Measurements from ENCODE around the gene RIF1.
"Not testable (repeated sequence)": the region's sequence is repeated elsewhere in the genome, so short reads cannot be mapped to it uniquely, and the experiment has no call there.

The RIF1 gene

DNA sequence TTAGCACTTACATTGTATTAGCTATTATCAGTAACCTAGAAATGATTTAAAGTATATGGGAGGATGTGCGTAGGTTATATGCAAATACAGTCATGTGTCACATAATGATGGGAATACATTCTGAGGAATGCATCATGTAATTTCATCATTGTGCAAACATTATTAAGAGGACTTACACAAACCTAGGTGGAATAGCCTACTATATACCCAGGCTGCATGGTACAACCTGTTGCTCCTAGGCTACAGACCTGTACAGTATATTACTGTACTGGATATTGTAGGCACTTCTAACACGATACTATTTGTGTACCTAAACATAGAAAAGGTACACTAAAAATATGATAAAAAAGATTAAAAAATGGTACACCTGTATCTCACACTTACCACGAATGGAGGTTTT, 7.9 kb downstream of the RIF1 start:
- DNase-seq (ENCODE audit: low read depth), result no peak

DNA sequence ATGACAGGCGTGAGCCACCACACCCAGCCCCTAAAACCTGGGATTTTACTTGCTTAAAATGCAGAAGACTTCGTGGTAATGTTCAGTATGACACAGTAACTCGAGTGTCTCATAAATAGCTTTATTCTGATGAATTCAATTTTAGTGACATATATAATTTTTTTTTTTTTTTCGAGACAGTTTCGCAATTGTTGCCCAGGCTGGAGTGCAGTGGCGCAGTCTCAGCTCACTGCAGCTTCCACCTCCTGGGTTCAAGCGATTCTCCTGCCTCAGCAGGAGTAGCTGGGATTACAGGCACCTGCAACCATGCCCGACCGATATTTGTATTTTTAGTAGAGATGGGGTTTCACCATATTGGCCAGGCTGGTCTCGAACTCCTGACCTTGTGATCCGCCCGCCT, 12.0 kb downstream of the RIF1 start:
- not testable (repeated sequence) for DNase-seq (ENCODE audit: low read depth)

DNA sequence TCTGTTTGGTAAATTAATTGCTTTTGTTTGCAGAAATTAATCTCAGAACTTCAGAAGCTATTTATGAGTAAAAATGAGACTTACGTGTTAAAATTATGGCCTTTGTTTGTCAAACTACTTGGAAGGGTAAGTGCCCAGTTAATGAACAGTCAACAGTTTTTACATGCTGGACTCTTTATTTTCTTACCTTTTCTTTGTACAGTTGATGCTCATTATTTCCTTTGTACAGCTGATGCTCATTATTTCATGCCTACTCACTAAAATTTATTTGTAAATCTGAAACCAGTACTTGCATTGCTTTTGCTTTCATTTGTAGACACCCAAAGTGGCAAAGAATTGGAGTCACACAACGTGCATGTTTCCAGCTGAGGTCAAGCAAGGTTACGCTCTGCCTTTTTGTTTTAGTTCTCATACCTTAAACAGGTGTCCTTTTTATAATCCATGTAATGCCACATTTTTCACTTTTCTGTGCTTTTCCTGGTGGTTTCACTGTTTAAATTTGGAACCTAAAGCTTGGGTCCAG, 13.3 kb downstream of the RIF1 start:
- DNase-seq (ENCODE audit: low read depth), result no peak

DNA sequence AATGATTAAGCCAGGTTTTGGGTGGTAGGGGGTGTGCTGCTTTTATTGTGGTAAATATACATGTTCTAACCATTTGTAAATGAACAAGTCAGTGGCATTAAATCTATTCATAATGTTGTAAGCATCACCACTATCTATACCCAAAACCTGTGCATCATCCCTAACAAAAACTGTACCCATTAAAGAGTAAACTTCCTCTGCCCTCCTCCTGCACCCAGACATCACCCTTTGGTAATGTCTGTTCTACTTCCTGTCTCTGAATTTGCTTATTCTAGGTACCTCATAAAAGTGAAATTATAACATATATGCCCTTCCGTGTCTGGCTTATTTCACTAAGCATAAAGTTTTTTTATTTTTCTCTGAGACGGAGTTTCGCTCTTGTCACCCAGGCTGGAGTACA, 14.1 kb downstream of the RIF1 start:
- DNase-seq (ENCODE audit: low read depth), result no peak

DNA sequence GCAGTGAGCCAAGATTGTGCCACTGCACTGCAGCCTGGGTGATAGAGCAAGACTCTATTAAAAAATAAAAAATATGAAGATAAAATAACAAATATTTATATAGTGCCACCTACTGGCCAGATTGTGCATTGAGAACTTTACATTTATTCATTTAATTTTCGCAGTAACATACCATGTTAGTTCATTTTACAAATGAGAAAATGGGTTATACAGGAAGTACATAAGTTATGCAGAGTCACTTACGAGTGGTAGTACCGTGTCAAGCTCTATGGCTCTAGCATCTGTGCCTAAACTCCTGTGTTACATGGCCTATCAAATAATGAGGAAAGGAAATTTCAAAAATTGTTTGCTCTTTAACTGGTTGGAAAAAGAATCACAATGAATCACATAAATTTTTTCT, 27.9 kb downstream of the RIF1 start:
- no peak for DNase-seq (ENCODE audit: low read depth)

DNA sequence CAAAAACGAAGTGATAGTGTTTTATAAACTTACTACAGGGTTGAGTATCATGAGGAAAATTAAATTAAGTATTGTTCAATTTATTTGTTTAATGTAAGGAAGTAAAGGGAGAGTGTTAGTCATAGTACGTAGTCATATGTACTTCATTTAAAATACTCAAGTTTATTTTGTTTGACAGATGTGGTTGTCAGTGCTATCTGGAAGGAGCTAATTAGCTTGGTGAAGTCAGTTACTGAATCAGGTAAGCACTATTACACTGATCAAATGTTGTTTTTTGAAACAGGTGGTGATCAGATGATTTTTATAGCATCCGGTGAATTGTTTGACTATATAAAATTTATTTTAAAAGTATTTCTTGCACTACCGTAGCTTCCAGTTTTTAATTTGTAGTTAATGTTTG, 28.8 kb downstream of the RIF1 start:
- DNase-seq (ENCODE audit: low read depth), result no peak

DNA sequence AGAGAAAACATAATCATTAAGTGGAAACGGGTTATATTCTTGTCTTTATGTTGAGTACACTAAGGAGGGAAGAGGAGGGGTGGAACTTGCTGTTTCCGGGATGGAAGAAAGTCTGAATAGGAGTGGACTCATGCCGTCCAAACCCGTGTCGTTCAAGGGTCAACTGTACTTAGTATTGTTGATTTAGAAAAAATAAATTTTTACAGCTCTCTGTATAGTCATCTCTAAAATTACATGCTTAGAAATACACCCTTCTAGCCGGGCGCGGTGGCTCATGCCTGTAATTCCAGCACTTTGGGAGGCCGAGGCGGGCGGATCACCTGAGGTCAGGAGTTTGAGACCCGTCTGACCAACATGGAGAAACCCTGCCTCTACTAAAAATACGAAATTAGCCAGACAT, 29.4 kb downstream of the RIF1 start:
- DNase-seq (ENCODE audit: low read depth), result no peak

DNA sequence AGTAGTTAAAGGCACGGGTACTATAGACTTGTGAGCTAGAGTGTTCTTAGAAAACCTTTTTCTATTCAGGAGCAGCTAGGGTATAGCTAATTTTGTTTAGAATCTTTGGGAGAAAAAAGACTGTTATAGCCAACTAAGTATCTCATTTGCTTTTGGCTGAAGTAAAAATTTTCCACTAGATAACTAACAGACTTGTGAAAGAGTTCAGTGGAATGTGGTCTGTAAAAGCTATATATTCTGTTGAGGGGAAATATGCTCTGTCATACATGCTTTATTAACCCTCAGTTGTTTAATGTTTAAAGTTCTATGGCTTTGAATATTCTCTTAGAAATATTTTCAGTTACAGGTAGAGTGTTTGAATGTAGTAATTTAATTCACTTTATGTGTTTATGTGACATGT, 49.7 kb downstream of the RIF1 start:
- DNase-seq (ENCODE audit: low read depth), result no peak

DNA sequence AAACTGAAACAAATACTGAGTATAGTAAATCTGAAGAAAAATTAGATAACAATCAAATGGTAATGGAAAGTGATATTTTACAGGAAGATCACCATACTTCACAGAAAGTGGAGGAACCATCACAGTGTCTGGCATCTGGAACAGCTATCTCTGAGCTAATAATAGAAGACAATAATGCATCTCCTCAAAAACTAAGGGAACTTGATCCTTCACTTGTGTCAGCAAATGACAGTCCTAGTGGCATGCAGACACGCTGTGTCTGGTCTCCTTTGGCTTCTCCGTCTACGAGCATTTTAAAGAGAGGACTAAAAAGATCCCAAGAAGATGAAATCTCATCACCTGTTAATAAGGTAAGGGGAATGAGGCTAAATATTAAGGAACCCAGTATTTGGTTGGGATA, 56.1 kb downstream of the RIF1 start:
- no peak for DNase-seq (ENCODE audit: low read depth)

DNA sequence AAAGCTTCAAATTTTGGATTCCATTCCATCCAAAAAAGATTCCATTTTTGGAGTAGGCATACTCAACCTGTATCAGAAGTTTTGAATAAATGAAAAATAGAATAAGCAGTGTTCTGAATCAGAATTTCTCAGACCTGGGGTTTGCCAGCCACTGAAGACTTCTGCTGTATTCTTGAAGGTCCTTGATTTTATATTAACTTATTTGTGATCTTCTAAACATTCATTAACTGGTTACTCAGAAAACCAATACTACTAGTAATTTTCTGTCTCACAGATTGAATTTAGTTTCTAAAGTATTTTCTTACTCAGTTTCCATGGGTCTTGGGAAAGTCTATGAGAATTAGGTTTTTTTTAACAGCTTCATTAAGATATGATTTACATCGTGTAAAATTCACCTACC, 60.9 kb downstream of the RIF1 start:
- DNase-seq (ENCODE audit: low read depth), result no peak

DNA sequence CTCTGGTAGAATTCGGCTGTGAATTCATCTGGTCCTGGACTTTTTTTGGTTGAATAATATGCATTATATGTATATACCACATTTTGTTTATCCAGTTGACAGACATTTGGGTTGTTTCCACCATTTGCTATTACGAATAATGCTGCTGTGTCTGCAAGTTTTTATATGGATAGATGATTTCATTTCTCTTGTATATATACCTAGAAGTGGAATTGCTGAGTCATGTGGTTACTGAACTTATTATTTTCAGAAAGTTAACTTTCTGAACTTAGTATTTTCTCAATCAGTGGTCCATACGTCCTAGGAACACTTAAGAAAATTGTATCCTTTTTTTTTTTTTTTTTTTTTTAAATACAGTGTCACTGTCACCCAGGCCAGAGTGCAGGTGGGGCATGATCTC, 63.3 kb downstream of the RIF1 start:
- DNase-seq (ENCODE audit: low read depth), result no peak

DNA sequence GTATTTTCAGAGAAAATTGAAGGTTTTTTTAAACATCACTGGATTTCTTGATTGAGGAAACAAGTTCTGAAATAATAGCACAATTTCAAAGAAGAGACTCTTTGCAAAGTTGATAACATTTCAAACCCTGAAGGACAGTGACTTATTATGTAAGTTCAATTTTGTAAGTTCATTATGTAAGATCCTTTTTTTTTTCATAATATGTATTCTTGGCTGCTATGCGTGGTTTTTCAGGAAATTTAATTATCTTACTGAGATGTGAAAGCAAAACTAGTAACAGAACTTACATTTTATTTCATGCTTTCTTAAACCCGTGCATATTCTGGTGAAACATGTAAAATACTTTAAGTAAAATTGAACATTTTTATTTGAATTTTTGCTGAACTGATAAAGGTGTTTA, 65.4 kb downstream of the RIF1 start:
- no peak for DNase-seq (ENCODE audit: low read depth)

DNA sequence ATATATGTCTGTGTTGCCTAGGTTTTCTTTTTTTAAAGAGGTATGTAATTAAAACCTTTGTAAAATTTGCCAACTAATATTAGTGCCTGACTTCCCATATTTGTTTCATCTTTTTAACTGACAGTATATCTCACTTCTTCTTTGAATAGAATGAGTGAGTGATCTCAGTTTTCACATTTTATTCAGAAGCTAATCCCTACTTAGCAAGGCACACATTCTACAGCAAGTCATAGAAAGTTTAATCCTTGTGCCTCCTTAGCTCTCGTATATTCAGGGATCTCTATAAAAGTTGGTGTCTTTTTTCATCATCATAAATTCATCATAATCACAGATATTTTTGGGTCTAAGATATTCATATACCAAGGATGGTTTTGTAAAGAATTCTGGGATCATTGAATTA, 66.6 kb downstream of the RIF1 start:
- no peak for DNase-seq (ENCODE audit: low read depth)

DNA sequence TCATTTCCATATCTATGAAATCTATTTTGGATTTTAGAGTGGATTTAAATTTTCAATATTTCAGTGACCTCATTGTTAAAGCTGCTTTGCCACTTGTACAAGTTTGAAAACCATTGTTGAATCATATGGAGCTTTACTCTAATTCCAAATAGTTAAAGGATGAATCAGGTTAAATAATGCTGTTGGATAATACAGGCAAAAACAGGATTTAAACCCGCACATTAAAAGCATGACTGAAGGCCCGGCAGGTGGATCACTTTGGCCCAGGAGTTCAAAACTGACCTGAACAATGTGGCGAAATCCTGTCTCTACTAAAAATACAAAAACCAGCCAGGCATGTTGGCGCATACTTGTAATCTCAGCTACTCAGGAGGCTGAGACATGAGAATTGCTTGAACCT, 68.3 kb downstream of the RIF1 start:
- DNase-seq (ENCODE audit: low read depth), result peak; percentile 51

DNA sequence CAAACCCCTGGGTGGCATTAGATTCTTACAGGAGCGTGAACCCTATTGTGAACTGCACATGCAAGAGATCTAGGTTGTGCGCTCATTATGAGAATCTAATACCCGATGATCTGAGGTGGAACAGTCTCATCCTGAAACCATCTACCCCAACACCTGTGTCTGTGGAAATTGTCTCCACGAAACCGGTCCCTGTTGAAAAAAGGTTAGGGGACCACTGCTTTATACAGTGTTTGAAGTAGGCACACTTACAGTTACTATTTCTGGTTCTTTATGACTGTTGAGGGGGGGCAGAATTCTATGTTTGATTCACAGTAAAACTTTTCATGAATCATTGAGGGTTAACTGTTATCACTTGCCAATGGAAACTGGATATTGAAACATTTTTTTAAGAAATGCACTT, 72.0 kb downstream of the RIF1 start:
- no peak for DNase-seq (ENCODE audit: low read depth)

DNA sequence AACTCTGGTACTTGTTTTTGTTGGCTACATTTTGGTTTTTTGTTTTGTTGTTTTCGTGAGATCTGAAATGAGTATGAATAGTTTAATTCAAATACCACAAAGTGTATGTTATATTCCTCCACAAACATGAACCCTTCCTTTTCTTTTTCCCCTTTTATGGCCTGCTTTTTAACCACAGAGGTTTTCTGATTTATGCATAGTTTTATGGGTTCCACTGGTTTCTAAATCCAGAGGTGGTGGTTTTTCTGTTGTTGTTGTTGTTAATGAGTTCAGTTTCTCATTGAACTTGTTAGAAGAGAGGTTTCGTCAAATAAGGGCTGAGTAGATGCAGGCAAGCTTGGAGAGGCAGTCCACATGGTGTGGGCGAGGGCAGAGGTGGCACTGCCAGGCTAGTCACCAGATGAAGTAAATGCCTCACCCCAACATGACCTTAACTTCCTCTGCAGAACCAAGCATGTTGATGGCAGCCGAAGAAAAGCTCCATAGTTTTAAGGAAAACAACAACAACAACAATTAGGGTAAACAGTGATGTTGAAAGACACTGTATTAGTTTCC, 72.5 kb downstream of the RIF1 start:
- no peak for DNase-seq (ENCODE audit: low read depth)

DNA sequence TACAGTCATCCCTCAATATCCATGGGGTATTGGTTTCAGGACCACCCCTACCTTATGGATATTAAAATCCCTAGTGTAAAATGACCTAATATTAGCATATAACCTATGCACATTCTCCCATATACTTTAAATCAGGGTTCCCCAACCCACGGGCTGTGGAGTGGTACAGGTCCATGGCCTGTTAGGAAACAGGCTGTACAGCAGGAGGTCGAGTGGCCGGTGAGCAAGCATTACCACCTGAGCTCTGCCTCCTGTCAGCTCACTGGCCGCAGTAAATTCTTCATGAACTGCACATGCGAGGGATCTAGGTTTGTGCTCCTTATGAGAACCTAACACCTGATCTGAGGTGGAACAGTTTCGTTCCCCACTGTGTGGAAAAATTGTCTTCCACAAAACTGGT, 73.8 kb downstream of the RIF1 start:
- DNase-seq (ENCODE audit: low read depth), result no peak

DNA sequence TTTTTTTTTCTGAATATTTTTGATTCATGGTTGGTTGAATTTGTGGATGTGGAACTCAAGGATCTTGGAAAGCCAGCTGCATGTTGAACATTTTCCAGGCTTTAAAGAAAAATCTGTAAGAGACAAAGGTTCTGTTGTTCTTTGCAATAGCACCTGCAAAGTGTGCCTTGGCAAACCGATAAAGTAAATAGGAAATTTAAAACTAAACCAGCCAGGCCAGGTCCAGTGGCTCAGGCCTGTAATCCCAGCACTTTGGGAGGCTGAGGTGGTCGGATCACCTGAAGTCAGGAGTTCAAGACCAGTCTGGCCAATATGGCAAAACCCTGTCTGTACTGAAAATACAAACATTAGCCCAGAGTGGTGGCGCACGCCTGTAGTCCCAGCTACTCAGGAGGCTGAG, 74.4 kb downstream of the RIF1 start:
- no peak for DNase-seq (ENCODE audit: low read depth)

DNA sequence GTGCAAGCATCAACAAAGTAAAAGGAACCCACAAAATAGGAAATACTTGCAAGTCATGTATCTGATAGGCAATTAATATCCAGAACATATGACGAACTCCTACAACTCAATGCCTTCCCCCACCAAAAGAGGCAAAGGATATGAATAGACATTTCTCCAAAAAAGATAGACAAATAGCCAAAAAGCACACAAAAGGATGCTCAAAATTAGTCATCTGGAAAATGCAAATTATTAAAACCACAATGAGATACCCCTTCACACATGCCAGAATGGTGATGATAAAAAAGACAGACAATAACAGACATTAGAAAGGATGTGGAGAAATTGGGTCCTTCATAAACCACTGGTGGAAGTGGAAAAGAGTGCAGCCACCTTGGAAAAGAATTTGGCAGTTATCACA, 76.4 kb downstream of the RIF1 start:
- no peak for DNase-seq (ENCODE audit: low read depth)

DNA sequence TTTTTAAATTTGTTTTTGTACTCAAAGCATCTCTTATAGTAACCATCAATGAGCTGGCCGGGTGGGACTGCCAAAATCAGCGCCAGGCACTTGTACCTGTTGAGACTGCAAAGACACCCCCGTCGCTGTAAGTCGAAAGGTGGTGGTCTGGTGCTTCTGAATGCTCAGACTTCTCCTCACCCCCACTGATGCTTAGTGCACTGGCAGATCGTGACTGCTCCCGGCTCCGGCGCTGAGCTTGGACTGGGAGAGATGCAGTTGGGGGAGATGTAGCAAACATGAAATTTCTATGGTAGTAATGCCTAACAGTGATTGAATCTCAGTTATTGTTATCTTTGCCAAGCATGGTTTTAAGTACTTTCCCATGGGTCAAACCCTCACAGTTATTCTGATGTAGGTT, 80.6 kb downstream of the RIF1 start:
- no peak for DNase-seq (ENCODE audit: low read depth)

DNA sequence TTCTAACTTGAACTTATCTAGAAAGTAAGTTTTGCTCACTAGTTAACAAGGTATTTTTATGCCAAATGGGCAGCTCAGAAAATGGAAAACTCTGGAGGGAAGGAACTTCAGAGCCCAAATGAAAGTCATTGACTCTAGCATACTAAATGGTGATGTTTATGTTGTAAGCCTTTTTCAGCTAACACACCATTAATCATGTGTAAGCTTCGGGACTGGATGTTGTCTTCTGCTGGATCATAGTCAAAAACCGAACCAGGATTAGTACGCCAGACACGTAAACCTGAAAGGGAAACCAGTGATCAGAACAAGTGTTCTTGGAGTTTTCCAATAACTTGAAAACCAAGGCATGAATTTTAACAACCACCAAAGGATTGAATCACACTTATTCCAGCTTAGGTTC, 81.8 kb downstream of the RIF1 start:
- DNase-seq (ENCODE audit: low read depth), result no peak

DNA sequence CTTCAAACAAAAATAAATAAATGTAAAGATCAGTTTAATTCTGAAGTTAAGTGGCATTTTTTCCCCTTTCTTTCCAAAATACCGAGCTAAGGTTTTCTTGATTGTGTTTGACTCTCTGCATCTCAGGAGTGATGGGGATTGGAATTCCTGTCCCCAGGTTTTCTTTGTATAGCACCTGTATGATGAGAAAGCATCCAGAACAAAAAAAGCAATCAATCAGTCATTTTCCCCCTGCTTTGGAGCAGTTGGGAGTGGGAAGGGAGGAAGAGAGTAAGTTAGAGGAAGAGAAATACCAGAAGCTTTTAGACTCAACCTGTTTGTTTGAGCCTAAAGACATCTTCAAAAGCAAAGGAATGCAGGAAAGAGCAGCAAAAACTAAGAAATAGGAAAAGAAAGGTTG, 88.5 kb downstream of the RIF1 start:
- no peak for DNase-seq (ENCODE audit: low read depth)

DNA sequence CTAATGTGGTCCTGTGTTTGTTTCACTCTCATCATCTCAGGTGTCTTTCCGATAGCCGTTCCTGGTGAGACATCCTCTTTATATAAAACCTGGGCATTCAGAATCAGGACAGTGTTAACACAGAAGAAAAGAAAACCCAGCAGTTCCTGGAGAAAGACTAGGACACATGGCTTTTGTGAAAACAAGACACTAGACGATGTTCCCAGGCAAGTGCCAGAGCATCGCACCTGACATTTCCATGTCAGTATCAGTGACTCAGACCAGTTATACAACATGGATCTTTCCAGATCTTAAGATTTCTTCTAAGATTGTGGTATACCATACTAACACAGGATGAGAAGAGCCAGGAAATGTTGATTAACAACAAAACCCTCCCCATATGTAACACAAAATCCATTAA, 96.5 kb downstream of the RIF1 start:
- DNase-seq (ENCODE audit: low read depth), result no peak

DNA sequence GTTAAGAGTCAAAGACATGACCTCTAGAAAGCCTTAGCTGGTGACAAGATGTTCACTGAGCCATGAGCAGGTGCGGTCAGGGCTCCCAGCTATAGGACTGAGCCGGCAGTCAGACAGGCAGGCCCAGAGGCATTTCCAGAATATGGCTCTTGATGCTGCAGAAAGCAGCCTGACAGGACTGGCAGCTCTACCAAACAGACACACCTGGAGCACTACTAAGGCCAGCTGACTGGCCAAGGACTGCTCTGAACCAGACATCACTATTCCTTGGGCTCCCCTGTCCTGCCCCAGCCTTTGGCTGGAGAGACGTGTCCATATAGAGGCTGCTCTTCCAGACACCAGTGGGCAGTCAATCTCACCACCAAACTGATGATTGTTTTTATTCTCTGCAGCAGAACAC, 98.8 kb downstream of the RIF1 start:
- DNase-seq (ENCODE audit: low read depth), result no peak

DNA sequence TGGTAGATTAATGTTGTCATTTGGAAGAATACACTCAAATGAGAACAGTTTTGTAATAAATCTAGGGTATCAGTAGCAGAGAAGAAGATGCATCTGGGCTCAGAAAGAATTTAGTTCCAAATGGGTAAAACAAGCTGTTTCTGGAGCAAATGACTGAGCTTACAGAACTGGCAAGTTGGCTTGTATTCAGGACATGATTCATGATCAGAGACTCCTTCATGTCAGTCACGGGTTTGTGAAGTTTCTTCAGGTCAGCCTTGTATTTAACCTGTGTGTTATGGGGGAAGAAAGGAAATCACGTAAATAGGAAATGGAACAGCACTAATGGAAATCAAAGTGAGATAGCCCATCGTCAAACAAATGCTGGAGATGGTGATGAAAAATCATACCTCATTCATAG, 109.1 kb downstream of the RIF1 start:
- DNase-seq (ENCODE audit: low read depth), result no peak
